ENCODE measurements around the gene CYTH4. TPM values are rescaled to one million over a fixed set of nuclear protein-coding genes. Genes with fewer than 3 reads are reported as not detected.

Gene CYTH4
- total RNA-seq, 2 donors from 2014 or later, result 50.8 to 78.0 TPM

GRCh38 chr22:37289156-37289735, 6.9 kb downstream of the CYTH4 start:
- no peaks in the 10 kb centered on the region for H3K36me3 ChIP-seq
- DNase-seq (ENCODE audit: low spot score) (no peak), ATAC-seq (ENCODE audit: insufficient number of reproducible peaks, low FRiP score, low read depth) (no peak)
- H3K4me3 ChIP-seq, result no peak overlapping the region
- H3K27me3 ChIP-seq (replicated peaks; ENCODE audit: insufficient read depth), result no peaks in the 10 kb centered on the region
- TF ChIP-seq, protein P1, sequence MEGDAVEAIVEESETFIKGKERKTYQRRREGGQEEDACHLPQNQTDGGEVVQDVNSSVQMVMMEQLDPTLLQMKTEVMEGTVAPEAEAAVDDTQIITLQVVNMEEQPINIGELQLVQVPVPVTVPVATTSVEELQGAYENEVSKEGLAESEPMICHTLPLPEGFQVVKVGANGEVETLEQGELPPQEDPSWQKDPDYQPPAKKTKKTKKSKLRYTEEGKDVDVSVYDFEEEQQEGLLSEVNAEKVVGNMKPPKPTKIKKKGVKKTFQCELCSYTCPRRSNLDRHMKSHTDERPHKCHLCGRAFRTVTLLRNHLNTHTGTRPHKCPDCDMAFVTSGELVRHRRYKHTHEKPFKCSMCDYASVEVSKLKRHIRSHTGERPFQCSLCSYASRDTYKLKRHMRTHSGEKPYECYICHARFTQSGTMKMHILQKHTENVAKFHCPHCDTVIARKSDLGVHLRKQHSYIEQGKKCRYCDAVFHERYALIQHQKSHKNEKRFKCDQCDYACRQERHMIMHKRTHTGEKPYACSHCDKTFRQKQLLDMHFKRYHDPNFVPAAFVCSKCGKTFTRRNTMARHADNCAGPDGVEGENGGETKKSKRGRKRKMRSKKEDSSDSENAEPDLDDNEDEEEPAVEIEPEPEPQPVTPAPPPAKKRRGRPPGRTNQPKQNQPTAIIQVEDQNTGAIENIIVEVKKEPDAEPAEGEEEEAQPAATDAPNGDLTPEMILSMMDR (IDR thresholded peaks at IDR 0.05), result no peak
- no peaks in the 10 kb centered on the region for H3K4me1 ChIP-seq (ENCODE audit: control insufficient read depth in 1 of 2, low read depth in 2 of 2)
- H3K9me3 ChIP-seq, result no peaks in the 10 kb centered on the region
- no peak overlapping the region for H3K27ac ChIP-seq

GRCh38 chr22:37290737-37291136, 8.4 kb downstream of the CYTH4 start:
- ATAC-seq (ENCODE audit: insufficient number of reproducible peaks, low FRiP score, low read depth), result no peak

DNA sequence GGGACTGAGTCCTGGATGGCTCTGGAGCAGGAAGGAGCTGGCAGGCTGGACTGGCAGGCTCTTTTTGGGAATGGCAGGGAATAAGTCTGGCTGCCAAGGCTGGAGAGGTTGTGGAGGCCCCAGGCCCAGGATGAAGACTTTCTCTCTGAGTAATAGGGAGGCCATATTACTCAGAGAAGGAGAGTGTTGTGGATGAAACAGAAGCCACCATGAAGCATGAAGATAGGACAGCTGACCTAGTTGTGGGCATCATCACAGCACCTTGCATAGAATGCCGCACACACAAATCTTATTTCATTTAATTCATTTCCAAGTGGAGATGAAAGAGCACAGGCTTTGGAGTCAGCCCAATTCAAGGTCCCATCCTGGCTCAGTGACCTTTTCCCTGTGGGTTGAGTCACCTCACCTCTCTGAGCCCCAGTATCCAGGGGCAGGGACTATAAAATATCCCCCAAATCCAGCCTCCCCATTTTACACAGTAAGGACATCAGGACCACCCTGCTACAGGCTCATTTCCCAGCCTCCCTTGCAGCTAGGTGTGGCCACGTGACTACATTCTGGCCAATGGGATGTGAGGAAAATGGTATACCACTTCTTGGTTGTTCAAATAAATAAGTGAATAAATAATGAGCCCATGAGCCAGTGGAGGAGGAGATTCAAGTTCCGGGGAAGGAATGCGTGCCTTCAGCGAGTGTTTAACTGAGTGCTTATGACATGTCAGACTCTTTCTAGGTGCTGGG, 9.4 kb downstream of the CYTH4 start:
- no peak overlapping the region for H3K4me3 ChIP-seq
- TF ChIP-seq, protein P1 (IDR thresholded peaks at IDR 0.05), result no peak
- H3K4me1 ChIP-seq (ENCODE audit: control insufficient read depth in 1 of 2, low read depth in 2 of 2), result no peaks in the 10 kb centered on the region
- ATAC-seq (ENCODE audit: insufficient number of reproducible peaks, low FRiP score, low read depth), result no peak
- H3K9me3 ChIP-seq, result no peaks in the 10 kb centered on the region
- H3K27ac ChIP-seq, result no peak overlapping the region
- no peak for DNase-seq (ENCODE audit: low spot score)
- no peaks in the 10 kb centered on the region for H3K36me3 ChIP-seq
- no peaks in the 10 kb centered on the region for H3K27me3 ChIP-seq (replicated peaks; ENCODE audit: insufficient read depth)

More at GRCh38 chr22:37290737-37291136, 8.4 kb downstream of the CYTH4 start:
- TF ChIP-seq, protein P1 (IDR thresholded peaks at IDR 0.05), result no peak
- no peak overlapping the region for H3K4me3 ChIP-seq
- H3K27me3 ChIP-seq (replicated peaks; ENCODE audit: insufficient read depth), result no peaks in the 10 kb centered on the region
- H3K9me3 ChIP-seq, result no peaks in the 10 kb centered on the region
- no peaks in the 10 kb centered on the region for H3K36me3 ChIP-seq
- no peak overlapping the region for H3K27ac ChIP-seq
- DNase-seq (ENCODE audit: low spot score), result no peak
- no peaks in the 10 kb centered on the region for H3K4me1 ChIP-seq (ENCODE audit: control insufficient read depth in 1 of 2, low read depth in 2 of 2)

DNA sequence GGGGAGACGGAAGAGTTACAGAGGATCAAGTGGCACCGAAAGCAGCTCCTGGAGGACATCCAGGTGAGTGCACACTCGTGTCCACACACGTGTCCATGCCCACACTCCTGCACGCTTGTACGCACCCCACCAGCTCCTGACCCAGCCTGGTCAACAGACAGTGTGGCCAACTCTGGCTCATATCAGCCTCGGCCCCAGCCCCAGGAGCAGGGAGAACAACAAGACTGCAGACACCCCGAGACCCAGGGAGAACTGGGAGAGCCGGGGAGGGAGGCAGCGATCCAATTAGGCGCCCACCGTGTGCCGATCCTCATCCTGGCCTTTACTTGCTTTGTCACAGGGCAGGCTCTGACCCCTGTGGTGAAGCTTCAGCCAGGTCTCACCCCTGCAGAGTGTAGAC, 10.3 kb downstream of the CYTH4 start:
- Histone ChIP-seq H3K9me3 (no peaks in the 10 kb centered on the region), H3K27ac (no peak overlapping the region), H3K36me3 (no peaks in the 10 kb centered on the region), H3K27me3 (replicated peaks; ENCODE audit: insufficient read depth) (no peaks in the 10 kb centered on the region), H3K4me1 (ENCODE audit: control insufficient read depth in 1 of 2, low read depth in 2 of 2) (no peaks in the 10 kb centered on the region), H3K4me3 (no peak overlapping the region)
- DNase-seq (ENCODE audit: low spot score) (no peak), ATAC-seq (ENCODE audit: insufficient number of reproducible peaks, low FRiP score, low read depth) (no peak)
- TF ChIP-seq, protein P1 (IDR thresholded peaks at IDR 0.05), result no peak

DNA sequence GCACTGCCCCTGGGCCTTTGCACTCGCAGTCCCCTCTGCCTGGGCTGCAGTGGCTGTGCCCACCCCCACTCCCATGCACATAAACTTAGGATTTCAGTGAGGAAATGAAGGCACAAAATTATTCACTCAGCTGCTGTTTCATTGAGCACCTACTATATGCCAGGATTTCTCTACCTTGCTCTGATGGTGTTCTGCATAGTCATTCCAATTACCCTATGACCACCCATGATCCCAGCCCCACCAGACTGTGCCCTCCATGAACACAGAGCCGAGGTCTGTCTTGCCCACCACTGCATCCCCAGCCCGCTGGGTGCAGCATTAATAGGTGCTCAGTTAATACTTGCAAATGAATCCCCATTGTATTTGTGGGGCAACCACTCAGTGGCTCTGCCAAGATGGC, 10.9 kb downstream of the CYTH4 start:
- TF ChIP-seq, protein P1 (IDR thresholded peaks at IDR 0.05), result no peak
- Histone ChIP-seq H3K4me1 (ENCODE audit: control insufficient read depth in 1 of 2, low read depth in 2 of 2) (no peaks in the 10 kb centered on the region), H3K27me3 (replicated peaks; ENCODE audit: insufficient read depth) (no peaks in the 10 kb centered on the region), H3K36me3 (no peaks in the 10 kb centered on the region), H3K4me3 (no peak overlapping the region), H3K9me3 (no peaks in the 10 kb centered on the region), H3K27ac (no peak overlapping the region)
- DNase-seq (ENCODE audit: low spot score), result no peak
- ATAC-seq (ENCODE audit: insufficient number of reproducible peaks, low FRiP score, low read depth), result no peak

All from thoracic aorta (tissue), 2 donors.